H1 (cell line): Measurements from ENCODE around the gene PCSK1N. TPM values are rescaled to one million over a fixed set of nuclear protein-coding genes. Genes with fewer than 3 reads are reported as not detected.

Experiments
- CTCF ChIA-PET: fragments of 300-600 bp; sonication (Branson Sonifier 250); formaldehyde crosslinking; loops from one replicate; lab custom pipeline; 2021; ENCODE audit not compliant: partially characterized antibody; lab: Charles Lee
- POLR2A ChIA-PET: fragments of 300-600 bp; sonication (Branson Sonifier 250); formaldehyde crosslinking; loops from one replicate; lab custom pipeline; 2021; ENCODE audit warnings: inconsistent platforms; ENCODE audit not compliant: partially characterized antibody; lab: Charles Lee
- DNase-seq, 2 experiments: peaks; one replicate each; pipeline versions ENCODE4 v3.0.0 to v3.0.0-alpha.2; 2010 to 2022; ENCODE audit warnings: low spot score in 2 of 2, low read depth in 1 of 2, mixed read lengths in 1 of 2
- FAIRE-seq: peaks from 2 replicates; lab custom pipeline; 2011; peaks lifted over from hg19 to GRCh38; lab: Jason Lieb, UNC
- H2AFZ ChIP-seq: 2 replicates; pipeline ENCODE4 v1.8.1; 2012; ENCODE audit warnings: low read length, inconsistent platforms
- H2AK5ac ChIP-seq: 2 replicates; pipeline ENCODE4 v1.6.1; 2013; ENCODE audit warnings: low read depth, low read length
- H2BK120ac ChIP-seq: replicated peaks from 2 replicates; pipeline ENCODE3; 2013; ENCODE audit warnings: low read depth, low read length, inconsistent platforms
- H2BK12ac ChIP-seq: 2 replicates; pipeline ENCODE4 v1.6.1; 2013; ENCODE audit warnings: low read depth, low read length
- H2BK15ac ChIP-seq: 2 replicates; pipeline ENCODE4 v1.6.1; 2013; ENCODE audit warnings: low read length
- H2BK20ac ChIP-seq: 2 replicates; pipeline ENCODE4 v1.6.1; 2013; ENCODE audit warnings: low read length
- H2BK5ac ChIP-seq: 2 replicates; pipeline ENCODE4 v1.6.1; 2013; ENCODE audit warnings: low read depth, low read length
- H3K14ac ChIP-seq: 2 replicates; pipeline ENCODE4 v1.6.1; 2013; ENCODE audit warnings: inconsistent platforms; ENCODE audit not compliant: insufficient read length
- H3K18ac ChIP-seq: 2 replicates; pipeline ENCODE4 v1.6.1; 2013; ENCODE audit warnings: low read length; ENCODE audit errors: extremely low read depth
- H3K23ac ChIP-seq: 2 replicates; pipeline ENCODE4 v1.6.1; 2013; ENCODE audit warnings: inconsistent platforms; ENCODE audit not compliant: insufficient read length
- H3K23me2 ChIP-seq: 2 replicates; pipeline ENCODE4 v1.6.1; 2013; ENCODE audit warnings: low read depth, low read length
- H3K27ac ChIP-seq: 2 replicates; pipeline ENCODE4 v1.6.1; 2011; ENCODE audit warnings: low read depth, low read length, inconsistent platforms
- H3K27me3 ChIP-seq, 4 experiments: replicated peaks in 1 of 4; 1 replicate in 1 of 4; 2 replicates in 3 of 4; pipeline versions ENCODE4 v1.6.1 to v1.8.1; 2011 to 2013; ENCODE audit warnings: low read length in 3 of 4, mild to moderate bottlenecking in 3 of 4, inconsistent platforms in 2 of 4, mixed read lengths in 2 of 4, moderate library complexity in 1 of 4; ENCODE audit not compliant: control insufficient read depth in 3 of 4, insufficient read depth in 3 of 4; ENCODE audit errors: extremely low read depth in 1 of 4
- H3K36me3 ChIP-seq, 4 experiments: 2 replicates each; pipeline versions ENCODE4 v1.6.1 to v1.8.1; 2011 to 2013; ENCODE audit warnings: mild to moderate bottlenecking in 4 of 4, low read length in 3 of 4, moderate library complexity in 2 of 4, control low read depth in 1 of 4, inconsistent platforms in 1 of 4; ENCODE audit not compliant: insufficient read depth in 4 of 4, control insufficient read depth in 2 of 4
- H3K4ac ChIP-seq: replicated peaks from 2 replicates; pipeline ENCODE3; 2013; ENCODE audit warnings: low read length, low read depth, mixed read lengths, inconsistent platforms; ENCODE audit not compliant: insufficient read length
- H3K4me1 ChIP-seq, 4 experiments: replicated peaks in 1 of 4; 1 replicate in 1 of 4; 2 replicates in 3 of 4; pipeline versions ENCODE4 v1.6.1 to v1.8.1; 2011 to 2013; ENCODE audit warnings: low read length in 3 of 4, inconsistent platforms in 2 of 4, mixed read lengths in 1 of 4; ENCODE audit not compliant: insufficient read depth in 4 of 4, control insufficient read depth in 3 of 4
- H3K4me2 ChIP-seq, 2 experiments: 2 replicates each; pipeline versions ENCODE4 v1.6.1 to v1.8.1; 2011 to 2013; ENCODE audit warnings: low read depth in 2 of 2, low read length in 2 of 2, control low read depth in 1 of 2, inconsistent platforms in 1 of 2, mild to moderate bottlenecking in 1 of 2; ENCODE audit not compliant: insufficient read depth in 1 of 2
- H3K4me3 ChIP-seq, 4 experiments: fragments of 200-600, 300-600 bp in 1 of 4; sonication (generic), shearing (Covaris generic), sonication (Bioruptor Twin) in 1 of 4; 2 replicates each; pipeline versions ENCODE4 v1.5.1 to v1.8.1; 2011 to 2016; ENCODE audit warnings: low read length in 4 of 4, low read depth in 3 of 4, control low read depth in 2 of 4, inconsistent platforms in 2 of 4, mild to moderate bottlenecking in 2 of 4, mixed read lengths in 1 of 4, moderate library complexity in 1 of 4; ENCODE audit not compliant: insufficient read depth in 2 of 4; ENCODE audit errors: extremely low read depth in 1 of 4
- H3K56ac ChIP-seq: replicated peaks from 2 replicates; pipeline ENCODE3; 2013; ENCODE audit warnings: low read depth, mild to moderate bottlenecking, mixed read lengths, low read length, inconsistent platforms; ENCODE audit not compliant: insufficient read length
- H3K79me1 ChIP-seq: 2 replicates; pipeline ENCODE4 v1.6.1; 2013; ENCODE audit warnings: low read depth, low read length, control low read depth
- H3K79me2 ChIP-seq, 2 experiments: 2 replicates each; pipeline versions ENCODE4 v1.6.1 to v1.8.1; 2012 to 2013; ENCODE audit warnings: low read length in 2 of 2, mild to moderate bottlenecking in 2 of 2, inconsistent platforms in 1 of 2; ENCODE audit not compliant: insufficient read depth in 2 of 2, control insufficient read depth in 1 of 2
- H3K9ac ChIP-seq, 4 experiments: replicated peaks in 1 of 4; 1 replicate in 1 of 4; 2 replicates in 3 of 4; pipeline versions ENCODE4 v1.6.1 to v1.8.1; 2011 to 2013; ENCODE audit warnings: low read depth in 3 of 4, low read length in 3 of 4, control low read depth in 2 of 4, mild to moderate bottlenecking in 2 of 4, moderate library complexity in 2 of 4, inconsistent platforms in 1 of 4; ENCODE audit errors: extremely low read depth in 1 of 4
- H3K9me3 ChIP-seq, 2 experiments: 2 replicates each; pipeline versions ENCODE4 v1.6.1 to v1.8.1; 2012 to 2013; ENCODE audit warnings: mild to moderate bottlenecking in 2 of 2, moderate library complexity in 2 of 2, control low read depth in 1 of 2, inconsistent platforms in 1 of 2, low read depth in 1 of 2, low read length in 1 of 2, mixed read lengths in 1 of 2; ENCODE audit not compliant: insufficient read depth in 2 of 2
- H4K20me1 ChIP-seq, 2 experiments: replicated peaks in 1 of 2; 2 replicates each; pipeline versions ENCODE3 to v1.8.1; 2011 to 2013; ENCODE audit warnings: inconsistent platforms in 2 of 2, low read length in 2 of 2, mild to moderate bottlenecking in 1 of 2; ENCODE audit not compliant: insufficient read depth in 2 of 2, control insufficient read depth in 1 of 2
- H4K5ac ChIP-seq: 2 replicates; pipeline ENCODE4 v1.6.1; 2013; ENCODE audit warnings: low read length, low read depth, mixed read lengths, inconsistent platforms; ENCODE audit not compliant: insufficient read length
- H4K8ac ChIP-seq: 2 replicates; pipeline ENCODE4 v1.8.0; 2013; ENCODE audit warnings: mild to moderate bottlenecking, moderate library complexity, low read length, inconsistent platforms; ENCODE audit not compliant: insufficient read depth; ENCODE audit errors: extremely low read depth
- H4K91ac ChIP-seq: replicated peaks from 2 replicates; pipeline ENCODE3; 2013; ENCODE audit warnings: low read length, mixed read lengths, inconsistent platforms; ENCODE audit not compliant: insufficient read length
- CREB1 ChIP-seq: IDR thresholded peaks from 2 replicates; pipeline ENCODE4 v1.6.1; 2012; ENCODE audit warnings: inconsistent platforms
- TAF1 ChIP-seq: IDR thresholded peaks from 2 replicates; pipeline ENCODE4 v1.6.1; 2011; ENCODE audit warnings: mild to moderate bottlenecking, low read depth, low read length
- WGBS, 2 experiments: shearing (Covaris generic) in 1 of 2; methylation state at CpG; one replicate each; pipeline versions ENCODE4 v1.1.6 to v1.1.7; 2013 to 2015; ENCODE audit warnings: low lambda C conversion rate in 2 of 2, mixed read lengths in 2 of 2, inconsistent platforms in 1 of 2, low coverage in 1 of 2, missing lambda C conversion rate in 1 of 2; ENCODE audit not compliant: insufficient replicate concordance in 2 of 2, insufficient coverage in 1 of 2, insufficient read length in 1 of 2; ENCODE audit errors: extremely low coverage in 1 of 2, missing lambda C conversion rate in 1 of 2; 5-methylcytosine and 5-hydroxymethylcytosine counted together
- polyA plus RNA-seq, 7 experiments: library from polyadenylated mRNA; depleted of rRNA in 3 of 7; stranded (reverse) in 5 of 7; unstranded in 2 of 7; fragments of >200 nt in 5 of 7; fragments of 200-250 nt in 2 of 7; gene quantifications; 1 replicate in 5 of 7; 2 replicates in 1 of 7; 4 replicates in 1 of 7; pipeline versions ENCODE4 v1.2.1 to v1.2.3, GENCODE V29; 2011 to 2013; ENCODE audit warnings: missing spikeins in 2 of 7, mixed read lengths in 2 of 7
- total RNA-seq: library from RNA; stranded (reverse); fragmentation: NEBNext Ultra II Directional; extraction: Animal tissue kit (Norgen Biotek cat#: 25700); gene quantifications from 2 replicates; pipeline ENCODE4 v1.2.1, GENCODE V29; 2021

Gene PCSK1N
- total and polyA plus RNA-seq, 2 of the 8 experiments (the other 6 are each of a cell fraction or from before 2014, with no cell fraction given): 3.6 to 4.5 TPM

DNA sequence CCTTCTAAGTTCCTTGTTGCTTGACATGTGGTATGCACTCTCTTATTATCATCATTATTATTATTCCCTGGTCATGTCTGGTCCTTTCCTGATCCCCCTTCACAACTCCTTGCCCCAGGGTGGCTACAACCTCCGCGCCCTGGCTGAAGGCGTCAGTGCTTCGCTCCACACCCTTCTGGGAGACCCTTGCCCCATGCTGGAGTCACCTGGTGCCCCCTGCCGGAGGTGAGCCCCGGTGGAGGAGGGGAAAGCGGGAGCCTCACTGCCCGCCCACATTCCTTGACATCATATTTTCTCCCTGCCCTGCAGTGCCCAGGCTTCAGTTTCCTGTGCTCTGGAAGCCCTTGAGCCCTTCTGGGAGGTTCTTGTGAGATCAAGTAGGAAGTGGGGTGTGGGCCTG, 20.1 kb downstream of the PCSK1N start:
- Histone ChIP-seq H2BK5ac (no peak overlapping the region), H2BK120ac (no peak overlapping the region), H3K23me2 (no peaks in the 10 kb centered on the region), H3K14ac (no peak overlapping the region), H4K8ac (no peak overlapping the region), H3K4me2 (no peak overlapping the region), H3K4ac (no peak overlapping the region), H3K36me3 (peaks cover 0 to 5% (median under 1%) of the 10 kb centered on the region in 4 experiments; a peak in 1 of 8 replicates), H3K27me3 (no peaks in the 10 kb centered on the region), H3K9me3 (no peaks in the 10 kb centered on the region), H2BK12ac (no peak overlapping the region), H3K4me3 (no peak overlapping the region), H4K91ac (no peak overlapping the region), H3K27ac (no peak overlapping the region), H2BK15ac (no peak overlapping the region), H3K56ac (no peak overlapping the region), H3K9ac (no peak overlapping the region), H2AK5ac (no peak overlapping the region), H3K4me1 (no peaks in the 10 kb centered on the region), H4K20me1 (peaks cover 0 to 2% of the 10 kb centered on the region in 2 experiments), H2BK20ac (no peak overlapping the region), H3K18ac (no peak overlapping the region), H3K79me1 (no peaks in the 10 kb centered on the region), H2AFZ (no peak overlapping the region), H3K23ac (no peak overlapping the region), H4K5ac (no peak overlapping the region), H3K79me2 (no peaks in the 10 kb centered on the region)
- DNase-seq (no peak), FAIRE-seq (no peak)
- 88% methylated on average over 3 of the region's 8 CpGs; no CpG with 5 or more reads in 1 of the 2 experiments for WGBS, 2 experiments
- ChIA-PET POLR2A (interaction anchor here (1.0 to 2.2 kb wide), 3 partner anchors 9 to 21 kb away, joined by 4 to 8 read pairs (median 4); partner anchors contain the start of genes ERAS and PCSK1N), CTCF (no interaction called here)
- TF ChIP-seq CREB1 (no peak), TAF1 (no peak)
